CD4-positive, alpha-beta T cell treated with Interleukin-2 at 100 ng/mL for 4 hours (primary cell): ENCODE data around the gene KLF4.
A peak's percentile ranks its signal among the peaks of the same experiment; 100 is the strongest.
"Not testable (repeated sequence)": the region's sequence is repeated elsewhere in the genome, so short reads cannot be mapped to it uniquely, and the experiment has no call there.

Experiments used
- DNase-seq: peaks from one replicate; pipeline ENCODE4 v3.0.0-alpha.2; 2020; ENCODE audit warnings: low spot score

Gene KLF4

DNA sequence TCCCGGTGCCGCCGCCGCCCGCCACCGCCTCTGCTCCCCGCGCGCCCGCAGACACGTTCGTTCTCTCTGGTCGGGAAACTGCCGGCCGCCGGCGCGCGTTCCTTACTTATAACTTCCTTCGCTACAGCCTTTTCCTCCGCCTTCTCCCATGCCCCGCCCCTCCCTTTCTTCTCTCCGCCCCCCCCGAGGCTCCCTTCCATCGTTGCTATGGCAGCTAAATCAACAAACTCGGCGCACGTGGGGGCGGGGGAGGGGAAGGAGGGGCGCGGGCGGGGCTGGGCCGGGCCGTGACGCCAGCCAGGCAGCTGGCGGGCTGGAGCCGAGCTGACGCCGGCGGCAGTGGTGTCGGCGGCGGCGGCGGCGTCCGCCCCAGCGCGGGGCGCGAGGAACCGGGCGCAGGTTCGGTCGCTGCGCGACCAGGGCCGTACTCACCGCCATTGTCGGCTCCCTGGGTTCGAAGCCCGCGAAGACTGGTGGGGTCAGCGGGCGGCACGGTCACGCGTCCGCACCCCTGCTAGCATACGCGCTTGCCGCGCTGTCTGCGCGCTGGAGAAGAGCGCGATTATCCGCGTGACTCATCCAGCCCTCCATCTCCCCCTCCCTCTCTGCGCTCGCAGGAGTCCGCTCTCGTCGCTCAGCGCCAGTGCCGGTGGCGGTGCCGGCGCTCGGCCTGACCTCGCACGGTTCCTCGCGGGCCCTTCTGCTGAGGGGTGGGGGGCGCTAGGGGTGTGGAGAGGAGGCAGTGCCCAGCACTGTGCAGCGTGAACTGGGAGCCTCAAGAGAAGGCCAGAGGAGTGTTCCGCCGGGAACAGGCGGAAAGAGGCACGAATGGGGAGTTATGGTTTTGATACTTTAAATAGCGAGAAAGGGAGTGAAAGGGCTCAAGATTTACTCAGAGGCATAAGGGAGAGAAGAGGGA lies at the start of gene KLF4:
TSS of gene KLF4 (minus strand) at position 83 of the 919 bp plus-strand sequence. CDS start 597 bp downstream, outside the sequence.
- peak; percentile 50 for DNase-seq

DNA sequence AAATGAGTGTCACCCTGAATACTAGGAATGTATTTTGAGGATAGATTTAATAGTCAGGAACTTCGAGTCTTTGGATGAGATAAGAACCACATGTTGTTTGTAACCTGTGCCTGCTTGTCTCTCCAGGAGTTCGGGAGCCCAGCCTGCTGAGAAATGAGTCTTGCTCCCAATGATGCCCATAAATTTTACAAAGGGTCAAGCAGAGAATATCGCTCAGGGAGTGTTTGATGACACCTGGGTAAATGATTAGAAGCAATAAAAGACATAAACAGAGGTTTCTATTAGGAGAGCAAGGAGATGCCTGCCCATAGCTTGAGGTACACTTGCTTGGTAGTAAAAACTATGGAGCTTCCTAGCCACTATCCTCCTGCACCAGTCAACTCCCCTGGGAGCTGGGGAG lies 46.9 kb upstream of the KLF4 start:
- no peak for DNase-seq

GRCh38 chr9:107534510-107535078 lies 45.0 kb upstream of the KLF4 start:
- DNase-seq, result no peak

DNA sequence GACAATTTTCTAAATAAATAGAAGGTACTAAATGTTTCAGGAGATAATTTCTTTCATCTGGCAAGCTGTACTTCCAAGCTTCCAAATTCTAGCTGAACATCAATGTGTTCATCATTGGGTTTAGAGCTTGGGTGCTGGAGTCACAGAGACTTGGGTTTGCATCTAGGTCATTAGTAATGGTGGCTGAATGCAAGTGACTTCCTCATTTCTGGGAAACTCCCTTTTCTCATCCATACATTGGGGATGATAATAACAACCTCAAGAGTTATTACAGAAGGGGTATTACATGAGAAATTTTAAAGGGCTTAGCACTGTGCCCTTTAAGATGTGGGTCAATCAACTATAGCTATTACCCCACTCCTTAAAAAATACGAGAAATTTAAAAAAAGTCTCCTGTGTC lies 41.1 kb upstream of the KLF4 start:
- DNase-seq, result no peak

GRCh38 chr9:107528686-107529085 lies 39.1 kb upstream of the KLF4 start:
- DNase-seq, result no peak

GRCh38 chr9:107523539-107523938 lies 34.0 kb upstream of the KLF4 start:
- DNase-seq, result no peak

DNA sequence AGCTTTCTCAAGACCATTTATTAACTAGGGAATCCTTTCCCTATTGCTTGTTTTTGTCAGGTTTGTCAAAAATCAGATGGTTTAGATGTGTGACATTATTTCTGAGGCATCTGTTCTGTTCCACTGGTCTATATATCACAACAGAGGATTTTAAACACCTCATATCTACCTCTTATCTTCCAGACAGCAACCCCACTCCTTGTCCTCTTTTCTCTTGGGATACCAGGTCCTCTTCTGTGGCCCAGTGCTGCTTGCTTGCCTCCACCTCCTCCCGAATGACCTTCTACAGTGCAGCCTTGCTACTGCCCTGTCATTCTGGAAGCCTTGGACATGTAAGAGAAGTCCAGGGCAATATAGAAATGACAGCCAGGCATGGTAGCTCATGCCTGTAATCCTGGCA lies 30.6 kb upstream of the KLF4 start:
- DNase-seq, result no peak

DNA sequence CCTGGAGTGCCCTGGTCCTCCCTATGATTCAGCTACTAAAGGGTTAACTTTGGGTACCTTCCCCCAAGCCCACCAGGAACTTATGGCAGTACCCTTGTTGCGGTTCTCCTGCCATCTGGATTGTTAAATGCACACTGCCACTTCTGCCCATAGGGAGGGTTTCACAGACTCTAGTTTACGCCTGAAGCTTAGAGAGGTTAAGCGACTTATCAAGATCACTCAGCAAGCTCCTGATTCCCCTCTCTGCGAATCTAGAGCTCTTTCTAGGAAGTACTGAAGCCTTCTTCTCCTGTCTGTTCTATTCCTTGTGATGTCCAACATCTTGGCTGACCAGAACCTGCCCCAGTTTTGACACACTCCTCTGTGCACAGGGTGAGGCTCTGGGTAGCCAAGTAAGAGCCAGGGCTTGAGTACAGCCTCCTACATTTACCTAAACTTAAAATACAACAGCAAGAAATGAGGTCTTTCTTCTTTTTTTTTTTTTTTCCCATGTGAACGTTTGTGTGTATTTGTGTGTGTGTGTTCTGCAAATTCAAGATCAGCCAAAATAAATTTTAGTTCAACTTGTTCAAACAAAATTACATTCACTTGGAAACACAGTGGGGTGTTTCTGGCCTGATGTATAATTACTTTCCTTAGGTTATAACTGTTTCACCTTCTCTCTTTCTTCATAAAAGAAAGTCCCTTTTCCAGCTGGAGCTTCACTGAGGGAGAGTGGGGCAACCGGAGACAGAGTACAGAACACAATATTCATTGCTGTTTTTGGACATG lies 28.7 kb upstream of the KLF4 start:
- no peak for DNase-seq

DNA sequence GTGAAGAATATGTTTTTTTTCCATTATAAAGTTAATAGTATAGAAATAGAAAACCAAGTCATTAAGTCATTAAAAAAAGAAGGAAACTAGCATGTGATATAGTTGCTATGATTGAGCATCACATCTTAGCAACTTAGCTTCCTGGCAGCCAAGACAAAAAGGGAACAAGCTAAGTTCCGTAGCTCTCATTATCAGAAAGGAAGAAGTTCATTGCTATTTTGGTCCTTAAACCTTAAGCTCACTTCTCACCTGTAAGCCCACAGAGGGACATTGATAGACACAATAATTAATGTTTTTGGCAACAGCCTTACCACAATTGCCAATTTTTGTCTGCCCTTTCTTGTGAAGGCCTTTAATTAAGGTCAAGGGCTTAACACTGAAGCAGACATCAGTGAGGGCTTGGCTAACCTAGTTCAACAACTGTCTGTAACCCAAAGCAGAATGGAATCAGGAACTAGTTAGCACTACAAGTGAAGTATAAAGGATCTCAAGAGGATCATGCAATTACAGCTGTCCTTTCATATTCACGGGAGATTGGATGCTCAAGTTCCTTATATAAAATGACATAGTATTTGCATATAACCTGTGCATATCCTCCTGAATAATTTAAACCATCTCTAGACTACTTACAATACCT lies 24.0 kb upstream of the KLF4 start:
- DNase-seq, result no peak

DNA sequence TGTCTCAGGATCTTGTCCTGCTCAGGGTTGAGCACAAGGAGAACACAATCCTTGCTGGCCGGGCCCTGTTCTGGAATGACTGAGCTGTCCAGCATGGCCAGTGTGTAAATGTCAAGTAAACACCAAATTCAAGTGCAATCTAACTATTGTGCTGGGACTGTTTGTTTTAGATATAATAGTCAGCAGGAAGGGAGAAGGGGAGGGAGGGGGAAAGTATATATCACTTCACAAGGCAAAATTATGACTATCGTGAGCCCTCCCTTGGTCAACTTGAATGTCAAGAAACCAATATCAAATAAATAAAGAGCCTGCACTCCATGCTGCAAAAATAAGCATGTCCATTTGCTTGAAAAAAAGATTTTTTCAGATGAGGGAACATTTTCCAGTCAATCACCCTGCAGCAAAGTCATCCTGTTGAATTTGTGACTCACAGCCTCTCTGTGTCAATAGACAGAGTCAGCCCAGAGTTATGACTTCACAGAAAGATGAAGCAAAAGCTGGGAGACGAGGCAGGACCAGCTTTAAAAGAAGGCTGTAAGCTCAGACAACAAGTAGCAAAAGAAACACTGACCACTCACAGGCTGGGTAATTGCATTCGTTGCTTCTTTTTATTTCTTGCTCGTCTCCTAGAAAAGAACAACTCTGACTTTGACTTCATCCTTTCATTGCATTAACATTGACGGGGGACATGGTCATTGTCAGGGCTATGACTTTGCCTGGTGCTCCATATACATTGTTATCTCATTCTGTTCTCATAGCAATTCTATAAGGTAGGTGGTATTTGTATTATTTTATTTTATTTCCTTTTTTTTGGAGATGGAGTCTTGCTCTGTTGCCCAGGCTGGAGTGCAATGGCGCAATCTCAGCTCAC lies 15.3 kb upstream of the KLF4 start:
- no peak for DNase-seq

DNA sequence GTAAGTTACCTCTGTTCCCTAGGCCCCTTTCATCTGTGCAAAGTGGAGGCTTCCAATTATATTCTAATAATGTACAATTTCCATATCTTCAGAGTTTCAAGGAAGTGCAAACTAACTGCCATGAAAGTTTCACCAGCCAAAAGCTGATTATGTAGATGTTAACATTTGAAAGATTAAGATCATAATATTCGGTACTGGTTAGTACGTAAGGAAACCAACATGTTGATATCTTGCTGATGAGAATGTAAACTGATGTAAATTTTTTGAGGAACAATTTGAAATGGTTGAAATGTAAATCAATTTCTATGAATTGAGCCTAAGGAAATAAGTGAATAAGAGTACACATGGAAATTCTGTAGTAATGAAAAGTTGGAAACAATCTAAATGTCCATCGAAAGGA lies 12.9 kb upstream of the KLF4 start:
- no peak for DNase-seq

GRCh38 chr9:107500421-107501200 lies 11.0 kb upstream of the KLF4 start:
- DNase-seq, result not testable (repeated sequence)

- DNase-seq, result no peak
Measured at GRCh38 chr9:107496976-107497375, 7.4 kb upstream of the KLF4 start.

DNA sequence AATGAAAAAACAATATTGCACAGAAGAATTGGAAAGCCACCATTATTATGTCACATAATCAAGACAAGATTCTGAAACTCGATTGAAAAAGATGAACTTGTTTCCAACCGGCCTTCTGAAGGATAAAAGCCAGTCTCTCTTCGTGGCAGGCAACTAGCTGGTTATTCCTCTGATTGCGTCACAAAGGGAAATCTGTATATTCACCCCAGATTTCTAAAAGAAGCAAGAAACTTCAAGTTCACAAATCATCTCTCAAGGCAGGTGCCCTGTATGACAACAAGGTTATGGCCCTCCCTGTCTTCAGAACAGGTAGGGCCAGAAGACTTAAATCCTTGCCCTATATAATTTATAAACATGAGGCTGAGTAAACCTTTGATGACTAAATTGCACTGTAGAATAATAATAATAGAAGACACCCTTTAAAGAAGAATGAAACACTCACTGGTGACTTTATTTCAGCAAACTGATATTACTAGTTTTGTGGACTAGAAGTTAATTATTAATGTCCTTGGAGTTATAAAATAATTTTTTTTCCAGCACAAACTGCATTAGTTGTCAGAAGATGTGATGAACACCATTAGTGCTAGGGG lies 2.9 kb upstream of the KLF4 start:
- no peak for DNase-seq

DNA sequence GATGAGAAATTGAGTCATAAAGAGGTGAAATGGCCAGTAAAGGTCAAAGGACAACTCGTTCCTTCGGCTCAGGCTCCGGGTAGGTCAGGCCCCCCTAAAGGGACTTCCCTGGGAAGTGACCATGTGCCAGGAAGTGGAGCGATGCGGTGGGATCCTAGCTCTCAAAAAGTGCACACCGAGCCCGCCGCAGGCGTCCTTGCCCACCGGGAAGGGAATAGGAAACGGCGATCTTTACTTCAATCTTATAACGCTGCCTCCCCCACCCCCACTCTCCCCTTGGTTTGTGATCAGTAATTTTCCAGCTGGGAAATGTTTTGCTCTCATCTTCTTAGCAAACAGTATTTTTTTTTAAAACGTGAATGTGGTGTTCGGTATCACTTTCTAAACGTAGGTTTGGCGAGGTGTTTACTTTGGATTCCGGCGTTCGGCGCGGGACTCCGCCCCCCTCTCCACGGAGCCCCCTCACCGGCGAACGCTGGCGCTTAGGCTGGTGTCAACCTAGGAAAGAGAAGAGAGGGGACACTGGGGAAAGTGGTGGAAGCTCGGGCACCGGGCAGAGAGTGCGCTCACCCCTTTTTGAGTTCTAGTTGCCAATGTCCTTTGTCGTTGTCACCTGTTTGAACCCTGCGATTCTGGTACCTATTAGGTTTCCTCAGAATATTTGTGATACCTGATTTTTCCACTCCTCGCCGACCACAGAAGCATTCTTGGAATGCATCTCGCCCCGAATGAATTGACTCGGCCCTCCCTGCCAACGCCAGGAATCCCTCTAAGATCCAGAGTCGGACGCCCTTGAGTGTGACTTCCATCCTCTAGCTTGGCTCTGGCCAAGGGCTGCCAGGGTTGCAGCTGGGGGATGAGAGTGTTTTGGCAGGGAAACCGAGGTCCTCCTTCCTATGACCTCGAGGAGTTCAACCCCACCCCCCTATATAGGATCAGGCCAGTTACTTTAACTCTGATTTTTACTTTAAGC lies 1.8 kb upstream of the KLF4 start:
- no peak for DNase-seq

- not testable (repeated sequence) for DNase-seq
Measured at GRCh38 chr9:107490606-107490970, 1.0 kb upstream of the KLF4 start.

DNA sequence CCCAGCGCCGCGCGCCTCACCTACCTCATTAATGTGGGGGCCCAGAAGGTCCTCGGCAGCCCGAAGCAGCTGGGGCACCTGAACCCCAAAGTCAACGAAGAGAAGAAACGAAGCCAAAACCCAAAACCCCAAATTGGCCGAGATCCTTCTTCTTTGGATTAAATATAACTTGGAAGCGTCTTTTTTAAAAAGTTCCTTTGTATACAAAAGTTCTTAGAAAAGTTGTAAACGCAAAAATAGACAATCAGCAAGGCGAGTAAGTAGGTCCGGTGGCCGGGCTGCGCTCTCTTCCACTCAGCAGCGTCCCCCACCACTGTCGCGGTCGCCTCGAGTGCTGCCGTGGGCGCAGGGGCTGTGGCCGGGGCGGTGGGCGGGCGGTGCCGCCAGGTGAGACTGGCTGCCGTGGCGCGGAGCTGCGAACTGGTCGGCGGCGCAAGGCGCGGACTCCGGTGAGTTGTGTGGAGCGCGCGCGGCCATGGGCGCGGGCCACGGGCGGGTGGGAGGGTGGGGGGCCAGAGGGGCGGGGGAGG lies 360 bp downstream of the KLF4 start:
- DNase-seq, result no peak

DNA sequence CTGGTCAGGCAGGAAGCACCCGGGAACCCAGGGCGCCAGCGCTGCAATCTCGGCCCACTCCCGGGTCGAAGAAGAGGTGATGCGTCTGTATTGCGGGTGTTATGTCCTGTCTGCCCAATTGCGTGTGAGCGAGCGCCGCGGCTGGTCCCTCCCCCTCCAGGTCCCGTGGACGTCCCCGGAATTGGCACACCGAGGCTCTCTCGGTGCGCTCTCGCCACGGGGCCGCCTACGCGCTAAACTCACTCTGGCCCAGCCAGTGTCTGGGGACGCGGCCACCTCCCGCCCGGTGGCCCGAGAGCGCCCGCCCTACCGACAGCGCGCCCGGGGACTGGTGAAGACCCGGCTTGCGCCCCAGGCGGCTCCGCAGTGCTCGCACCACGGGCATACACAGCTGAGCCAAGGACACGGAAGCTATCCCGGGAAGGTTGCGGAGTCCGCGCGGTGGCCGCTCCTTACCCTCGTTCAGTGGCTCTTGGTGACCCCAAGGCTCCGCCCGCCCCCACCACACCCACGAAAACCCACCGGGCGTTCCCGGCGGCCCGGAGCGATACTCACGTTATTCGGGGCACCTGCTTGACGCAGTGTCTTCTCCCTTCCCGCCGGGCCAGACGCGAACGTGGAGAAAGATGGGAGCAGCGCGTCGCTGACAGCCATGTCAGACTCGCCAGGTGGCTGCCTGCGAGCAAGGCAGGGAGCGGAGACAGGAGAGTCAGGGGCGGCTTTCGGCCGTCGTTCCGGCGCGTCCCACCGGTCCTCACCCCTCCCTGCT lies 1.0 kb downstream of the KLF4 start:
- peak; percentile 13 for DNase-seq
